Neuronal stem cell (in vitro differentiated cells): Measurements from ENCODE around the gene TRIM22.
"Not testable (repeated sequence)": the region's sequence is repeated elsewhere in the genome, so short reads cannot be mapped to it uniquely, and the experiment has no call there.

Experiments used
- DNase-seq: peaks from one replicate; pipeline ENCODE4 v3.0.0-alpha.2; 2013; ENCODE audit warnings: low spot score
- H2AFZ ChIP-seq: one replicate; pipeline ENCODE4 v1.6.1; 2013; ENCODE audit warnings: mild to moderate bottlenecking, low read length, inconsistent platforms
- H2AK5ac ChIP-seq: 2 replicates; pipeline ENCODE4 v1.6.1; 2013; ENCODE audit warnings: low read depth, mild to moderate bottlenecking, inconsistent platforms, low read length, moderate library complexity, mixed read lengths
- H2BK120ac ChIP-seq: 2 replicates; pipeline ENCODE4 v1.6.1; 2013; ENCODE audit warnings: low read depth, mild to moderate bottlenecking, inconsistent platforms, low read length, moderate library complexity, mixed read lengths
- H2BK12ac ChIP-seq: one replicate; pipeline ENCODE4 v1.6.1; 2013; ENCODE audit warnings: low read length, inconsistent platforms
- H2BK15ac ChIP-seq: 2 replicates; pipeline ENCODE4 v1.6.1; 2013; ENCODE audit warnings: mild to moderate bottlenecking, low read length, inconsistent platforms, mixed read lengths
- H2BK5ac ChIP-seq: one replicate; pipeline ENCODE4 v1.6.1; 2013; ENCODE audit warnings: inconsistent platforms, mild to moderate bottlenecking, low read length, moderate library complexity
- H3K14ac ChIP-seq: one replicate; pipeline ENCODE4 v1.6.1; 2013; ENCODE audit warnings: low read length, inconsistent platforms
- H3K18ac ChIP-seq: 2 replicates; pipeline ENCODE4 v1.6.1; 2013; ENCODE audit warnings: low read length, inconsistent platforms
- H3K23ac ChIP-seq: 2 replicates; pipeline ENCODE4 v1.6.1; 2013; ENCODE audit warnings: low read depth, mild to moderate bottlenecking, mixed read lengths, low read length, inconsistent platforms; ENCODE audit not compliant: poor library complexity
- H3K27ac ChIP-seq: replicated peaks from 3 replicates; pipeline ENCODE4 v1.5.1; 2013; ENCODE audit warnings: low read length, inconsistent platforms
- H3K27me3 ChIP-seq, 3 experiments: 2 replicates each; pipeline ENCODE4 v1.6.1; 2013; ENCODE audit warnings: low read length in 3 of 3, mild to moderate bottlenecking in 2 of 3, inconsistent platforms in 1 of 3, low read depth in 1 of 3, mixed read lengths in 1 of 3, moderate library complexity in 1 of 3; ENCODE audit not compliant: control insufficient read depth in 3 of 3, insufficient read depth in 3 of 3
- H3K36me3 ChIP-seq, 2 donors: replicated peaks in 1 of 2; 2 replicates each; pipeline ENCODE4 v1.6.1; 2013; ENCODE audit warnings: low read length in 2 of 2; ENCODE audit not compliant: control insufficient read depth in 2 of 2, insufficient read depth in 2 of 2
- H3K4ac ChIP-seq: 2 replicates; pipeline ENCODE4 v1.6.1; 2013; ENCODE audit warnings: inconsistent platforms, mild to moderate bottlenecking, low read length, moderate library complexity
- H3K4me1 ChIP-seq, 2 donors: 1 replicate in 1 of 2; 2 replicates in 1 of 2; pipeline ENCODE4 v1.6.1; 2013; ENCODE audit warnings: low read length in 2 of 2, low read depth in 1 of 2; ENCODE audit not compliant: control insufficient read depth in 2 of 2, insufficient read depth in 1 of 2
- H3K4me2 ChIP-seq: one replicate; pipeline ENCODE4 v1.6.1; 2013; ENCODE audit warnings: mild to moderate bottlenecking, low read length, inconsistent platforms; ENCODE audit not compliant: insufficient read depth, poor library complexity, severe bottlenecking
- H3K4me3 ChIP-seq, 2 donors: 2 replicates each; pipeline ENCODE4 v1.5.1; 2013; ENCODE audit warnings: low read length in 2 of 2, mild to moderate bottlenecking in 2 of 2, inconsistent platforms in 1 of 2, moderate library complexity in 1 of 2
- H3K79me1 ChIP-seq: one replicate; pipeline ENCODE4 v1.6.1; 2013; ENCODE audit warnings: low read depth, mild to moderate bottlenecking, inconsistent platforms, low read length, moderate library complexity
- H3K9ac ChIP-seq: one replicate; pipeline ENCODE4 v1.6.1; 2013; ENCODE audit warnings: mild to moderate bottlenecking, low read depth, low read length, inconsistent platforms; ENCODE audit not compliant: poor library complexity
- H3K9me3 ChIP-seq, 2 donors: replicated peaks in 1 of 2; 2 replicates each; pipeline versions ENCODE3 to v1.6.1; 2013; ENCODE audit warnings: low read length in 2 of 2, mild to moderate bottlenecking in 2 of 2, inconsistent platforms in 1 of 2, low read depth in 1 of 2, mixed read lengths in 1 of 2, moderate library complexity in 1 of 2; ENCODE audit not compliant: control insufficient read depth in 2 of 2, insufficient read depth in 1 of 2
- H4K8ac ChIP-seq: one replicate; pipeline ENCODE4 v1.6.1; 2013; ENCODE audit warnings: low read depth, mild to moderate bottlenecking, inconsistent platforms, low read length, moderate library complexity
- H4K91ac ChIP-seq: one replicate; pipeline ENCODE4 v1.6.1; 2013; ENCODE audit warnings: low read length, low read depth, mild to moderate bottlenecking, inconsistent platforms; ENCODE audit not compliant: poor library complexity
- WGBS, 2 donors: extraction: QIAGEN DNeasy Blood & Tissue Kit; methylation state at CpG; one replicate each; pipeline ENCODE4 v1.1.7; 2013; ENCODE audit warnings: missing lambda C conversion rate in 2 of 2, mixed read lengths in 1 of 2; ENCODE audit not compliant: insufficient read length in 2 of 2, insufficient replicate concordance in 1 of 2; ENCODE audit errors: extremely low coverage in 2 of 2; 5-methylcytosine and 5-hydroxymethylcytosine counted together

Gene TRIM22

GRCh38 chr11:5655474-5655873, 34.1 kb upstream of the TRIM22 start:
- Histone ChIP-seq H3K9ac (no peak overlapping the region), H3K4me2 (no peak overlapping the region), H3K79me1 (no peaks in the 10 kb centered on the region), H3K18ac (no peak overlapping the region), H4K8ac (no peak overlapping the region), H3K27me3 (no peaks in the 10 kb centered on the region), H2AK5ac (no peak overlapping the region), H2BK120ac (no peak overlapping the region), H2BK12ac (no peak overlapping the region), H3K4ac (no peak overlapping the region), H3K27ac (no peak overlapping the region), H3K9me3 (peaks cover 0 to 4% of the 10 kb centered on the region in 2 donors), H3K23ac (no peak overlapping the region), H2AFZ (no peak overlapping the region), H4K91ac (no peak overlapping the region), H2BK5ac (no peak overlapping the region), H2BK15ac (no peak overlapping the region), H3K14ac (no peak overlapping the region), H3K4me1 (no peaks in the 10 kb centered on the region), H3K36me3 (no peaks in the 10 kb centered on the region), H3K4me3 (no peak overlapping the region)
- no CpG with 5 or more reads among the region's 4 CpGs for WGBS, 2 donors
- no peak for DNase-seq

GRCh38 chr11:5656956-5657355, 32.6 kb upstream of the TRIM22 start:
- H2BK12ac ChIP-seq, H2BK5ac ChIP-seq, H3K4me2 ChIP-seq, H3K36me3 ChIP-seq, H4K91ac ChIP-seq, H3K9ac ChIP-seq, H3K4ac ChIP-seq, H2AFZ ChIP-seq, DNase-seq, H2AK5ac ChIP-seq, H4K8ac ChIP-seq, H2BK120ac ChIP-seq, H2BK15ac ChIP-seq, H3K23ac ChIP-seq, H3K79me1 ChIP-seq, H3K4me3 ChIP-seq, H3K9me3 ChIP-seq, H3K27me3 ChIP-seq, H3K4me1 ChIP-seq, H3K27ac ChIP-seq, H3K18ac ChIP-seq, H3K14ac ChIP-seq: not testable (repeated sequence)
- WGBS, 2 donors = no CpG with 5 or more reads among the region's 2 CpGs

GRCh38 chr11:5658318-5658717, 31.3 kb upstream of the TRIM22 start:
- H2AK5ac ChIP-seq = no peak overlapping the region
- no peak overlapping the region for H2BK15ac ChIP-seq
- no peak overlapping the region for H3K27ac ChIP-seq
- no peak overlapping the region for H3K23ac ChIP-seq
- no peak overlapping the region for H2BK5ac ChIP-seq
- no peaks in the 10 kb centered on the region for H3K79me1 ChIP-seq
- no peaks in the 10 kb centered on the region for H3K27me3 ChIP-seq
- no CpG with 5 or more reads among the region's 5 CpGs for WGBS, 2 donors
- H3K14ac ChIP-seq = no peak overlapping the region
- no peak overlapping the region for H4K8ac ChIP-seq
- no peak overlapping the region for H2BK12ac ChIP-seq
- H3K4me1 ChIP-seq = no peaks in the 10 kb centered on the region
- no peak overlapping the region for H3K18ac ChIP-seq
- H3K9me3 ChIP-seq = peaks cover 0 to 2% of the 10 kb centered on the region in 2 donors
- no peak overlapping the region for H3K9ac ChIP-seq
- DNase-seq = no peak
- H2BK120ac ChIP-seq = no peak overlapping the region
- no peak overlapping the region for H4K91ac ChIP-seq
- no peak overlapping the region for H3K4me2 ChIP-seq
- H3K36me3 ChIP-seq = peaks cover 0 to 16% of the 10 kb centered on the region in 2 donors
- H3K4me3 ChIP-seq = no peak overlapping the region
- H3K4ac ChIP-seq = no peak overlapping the region
- H2AFZ ChIP-seq = no peak overlapping the region

- H3K4me3 ChIP-seq = no peak overlapping the region
- no peak overlapping the region for H2BK5ac ChIP-seq
- peaks cover 2 to 66% of the 10 kb centered on the region in 2 donors for H3K36me3 ChIP-seq
- H3K4me2 ChIP-seq = no peak overlapping the region
- no peak overlapping the region for H2BK12ac ChIP-seq
- no peaks in the 10 kb centered on the region for H3K9me3 ChIP-seq
- H2AFZ ChIP-seq = no peak overlapping the region
- H3K14ac ChIP-seq = no peak overlapping the region
- H3K18ac ChIP-seq = no peak overlapping the region
- H2AK5ac ChIP-seq = no peak overlapping the region
- no peak overlapping the region for H3K27ac ChIP-seq
- no peak overlapping the region for H2BK120ac ChIP-seq
- H3K27me3 ChIP-seq = no peaks in the 10 kb centered on the region
- no peak overlapping the region for H3K4ac ChIP-seq
- no peaks in the 10 kb centered on the region for H3K79me1 ChIP-seq
- no peak overlapping the region for H3K9ac ChIP-seq
- no peak overlapping the region for H4K91ac ChIP-seq
- no peak overlapping the region for H4K8ac ChIP-seq
- H2BK15ac ChIP-seq = no peak overlapping the region
- WGBS, 2 donors = no CpG with 5 or more reads among the region's 2 CpGs
- H3K23ac ChIP-seq = no peak overlapping the region
- no peak for DNase-seq
- no peaks in the 10 kb centered on the region for H3K4me1 ChIP-seq
These were observed 26.1 kb upstream of the TRIM22 start for GRCh38 chr11:5663511-5663910.
